ENCODE measurements around the gene ASPSCR1. TPM values are rescaled to one million over a fixed set of nuclear protein-coding genes. Genes with fewer than 3 reads are reported as not detected.

ASPSCR1 gene
- total RNA-seq, 1 donor from 2014 or later: 27.5 TPM

- Histone ChIP-seq H3K36me3 (no peaks in the 10 kb centered on the region), H3K9me3 (replicated peaks) (no peaks in the 10 kb centered on the region), H3K27ac (replicated peaks) (no peak overlapping the region), H3K27me3 (ENCODE audit: low read depth) (no peaks in the 10 kb centered on the region), H3K4me3 (no peak overlapping the region), H3K4me1 (peaks cover 31% of the 10 kb centered on the region)
- no peak for TF ChIP-seq CTCF (IDR thresholded peaks at IDR 0.05; ENCODE audit: borderline replicate concordance)
- intact Hi-C loops (cut with micrococcal nuclease): no loop called here
- no peak for DNase-seq
Observed at GRCh38 chr17:82015311-82015971, 38.0 kb downstream of the ASPSCR1 start.

GRCh38 chr17:82016061-82016874 lies 38.8 kb downstream of the ASPSCR1 start:
- Histone ChIP-seq H3K27ac (replicated peaks) (no peak overlapping the region), H3K4me1 (peaks cover 38% of the 10 kb centered on the region), H3K4me3 (no peak overlapping the region), H3K27me3 (ENCODE audit: low read depth) (no peaks in the 10 kb centered on the region), H3K9me3 (replicated peaks) (no peaks in the 10 kb centered on the region), H3K36me3 (no peaks in the 10 kb centered on the region)
- intact Hi-C loops (cut with micrococcal nuclease): no loop called here
- TF ChIP-seq CTCF (IDR thresholded peaks at IDR 0.05; ENCODE audit: borderline replicate concordance): no peak
- DNase-seq: no peak

- no peak for DNase-seq
- Histone ChIP-seq H3K27me3 (ENCODE audit: low read depth) (no peaks in the 10 kb centered on the region), H3K36me3 (no peaks in the 10 kb centered on the region), H3K9me3 (replicated peaks) (no peaks in the 10 kb centered on the region), H3K4me3 (no peak overlapping the region), H3K27ac (replicated peaks) (no peak overlapping the region), H3K4me1 (peaks cover 45% of the 10 kb centered on the region)
- TF ChIP-seq CTCF (IDR thresholded peaks at IDR 0.05; ENCODE audit: borderline replicate concordance): no peak
- intact Hi-C loops (cut with micrococcal nuclease): no loop called here
Observed at GRCh38 chr17:82016875-82017459, 39.5 kb downstream of the ASPSCR1 start.

GRCh38 chr17:82017612-82018151 lies 40.3 kb downstream of the ASPSCR1 start:
- H3K4me1 ChIP-seq: peaks cover 46% of the 10 kb centered on the region
- H3K36me3 ChIP-seq: no peaks in the 10 kb centered on the region
- H3K27me3 ChIP-seq (ENCODE audit: low read depth): no peaks in the 10 kb centered on the region
- H3K9me3 ChIP-seq (replicated peaks): no peaks in the 10 kb centered on the region
- no peak for TF ChIP-seq CTCF (IDR thresholded peaks at IDR 0.05; ENCODE audit: borderline replicate concordance)
- no peak overlapping the region for H3K4me3 ChIP-seq
- intact Hi-C loops (cut with micrococcal nuclease): no loop called here
- H3K27ac ChIP-seq (replicated peaks): no peak overlapping the region
- no peak for DNase-seq

- Histone ChIP-seq H3K4me3 (no peak overlapping the region), H3K36me3 (no peaks in the 10 kb centered on the region), H3K9me3 (replicated peaks) (no peaks in the 10 kb centered on the region), H3K4me1 (peaks cover 42% of the 10 kb centered on the region), H3K27me3 (ENCODE audit: low read depth) (no peaks in the 10 kb centered on the region), H3K27ac (replicated peaks) (no peak overlapping the region)
- no peak for TF ChIP-seq CTCF (IDR thresholded peaks at IDR 0.05; ENCODE audit: borderline replicate concordance)
- intact Hi-C loops (cut with micrococcal nuclease): no loop called here
- no peak for DNase-seq
Observed at GRCh38 chr17:82018152-82018988, 40.9 kb downstream of the ASPSCR1 start.

Data from left ventricle myocardium inferior (tissue), 1 donor.